ENCODE measurements around the gene CDC42BPG.

DNA sequence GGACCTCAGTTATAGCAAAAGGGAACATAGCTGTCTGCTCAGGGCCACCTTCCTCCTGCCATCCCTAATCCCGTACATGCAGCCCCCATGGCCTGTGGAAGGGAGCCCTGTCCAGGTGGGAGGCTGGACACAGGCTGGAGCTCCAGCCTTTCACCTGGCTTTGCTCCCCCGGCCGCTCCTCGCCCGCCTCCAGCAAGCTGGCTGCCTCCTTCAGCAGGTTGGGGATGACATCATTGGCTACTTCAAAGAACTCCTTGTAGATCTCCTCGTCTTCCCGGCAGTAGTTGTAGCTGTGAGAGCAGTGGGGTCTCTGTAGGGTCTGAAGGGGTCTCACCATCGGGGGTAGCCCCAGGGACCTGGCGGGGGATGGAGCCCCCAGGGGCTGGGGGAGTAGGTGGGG, 39.0 kb downstream of the CDC42BPG start:
- TF ChIP-seq, protein P1, sequence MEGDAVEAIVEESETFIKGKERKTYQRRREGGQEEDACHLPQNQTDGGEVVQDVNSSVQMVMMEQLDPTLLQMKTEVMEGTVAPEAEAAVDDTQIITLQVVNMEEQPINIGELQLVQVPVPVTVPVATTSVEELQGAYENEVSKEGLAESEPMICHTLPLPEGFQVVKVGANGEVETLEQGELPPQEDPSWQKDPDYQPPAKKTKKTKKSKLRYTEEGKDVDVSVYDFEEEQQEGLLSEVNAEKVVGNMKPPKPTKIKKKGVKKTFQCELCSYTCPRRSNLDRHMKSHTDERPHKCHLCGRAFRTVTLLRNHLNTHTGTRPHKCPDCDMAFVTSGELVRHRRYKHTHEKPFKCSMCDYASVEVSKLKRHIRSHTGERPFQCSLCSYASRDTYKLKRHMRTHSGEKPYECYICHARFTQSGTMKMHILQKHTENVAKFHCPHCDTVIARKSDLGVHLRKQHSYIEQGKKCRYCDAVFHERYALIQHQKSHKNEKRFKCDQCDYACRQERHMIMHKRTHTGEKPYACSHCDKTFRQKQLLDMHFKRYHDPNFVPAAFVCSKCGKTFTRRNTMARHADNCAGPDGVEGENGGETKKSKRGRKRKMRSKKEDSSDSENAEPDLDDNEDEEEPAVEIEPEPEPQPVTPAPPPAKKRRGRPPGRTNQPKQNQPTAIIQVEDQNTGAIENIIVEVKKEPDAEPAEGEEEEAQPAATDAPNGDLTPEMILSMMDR (conservative IDR thresholded peaks at IDR 0.05 in 1 of 2, IDR thresholded peaks at IDR 0.05 in 1 of 2; ENCODE audit: low read depth in 1 of 2, low read length in 2 of 2) = no peak
- TF ChIP-seq EZH2 (IDR thresholded peaks at IDR 0.05; ENCODE audit: low read length, missing control alignments) = no peak
